WTC11 (cell line): ENCODE results near the gene ACBD4. TPM values are rescaled to one million over a fixed set of nuclear protein-coding genes. Genes with fewer than 3 reads are reported as not detected.

Experiments used
- ATAC-seq: fragments of 200-7000 bp; cut with Tn5 transposase; 2 replicates; pipeline ENCODE4 v1.10.0; 2021; ENCODE audit warnings: mild to moderate bottlenecking, moderate library complexity
- CTCF ChIA-PET: fragments of 300-600 bp; sonication (Branson Sonifier 250); formaldehyde crosslinking; loops from one replicate; lab custom pipeline; 2021; ENCODE audit warnings: antibody characterized with exemption; lab: Charles Lee
- POLR2A ChIA-PET: fragments of 350-600 bp; sonication (Branson Sonifier 250); formaldehyde crosslinking; loops from one replicate; lab custom pipeline; 2021; ENCODE audit warnings: antibody characterized with exemption; lab: Charles Lee
- DNase-seq: peaks from one replicate; pipeline ENCODE4 v3.0.0; 2021; ENCODE audit warnings: low spot score
- H3K27ac Mint-ChIP-seq: 2 replicates; pipeline ENCODE4 v1.8.0; 2021; ENCODE audit warnings: mixed read lengths
- H3K27me3 Mint-ChIP-seq: 2 replicates; pipeline ENCODE4 v1.8.0; 2021; ENCODE audit warnings: low read depth, mild to moderate bottlenecking, moderate library complexity, mixed read lengths
- H3K36me3 Mint-ChIP-seq: 2 replicates; pipeline ENCODE4 v1.8.0; 2021; ENCODE audit warnings: mixed read lengths
- H3K4me1 Mint-ChIP-seq: 2 replicates; pipeline ENCODE4 v1.8.0; 2022; ENCODE audit warnings: mixed read lengths
- H3K4me3 Mint-ChIP-seq: 2 replicates; pipeline ENCODE4 v1.8.0; 2021; ENCODE audit warnings: mild to moderate bottlenecking, moderate library complexity, mixed read lengths
- H3K9me3 Mint-ChIP-seq: 2 replicates; pipeline ENCODE4 v1.8.0; 2021; ENCODE audit warnings: mixed read lengths
- AFF4 ChIP-seq: sonication (generic); formaldehyde crosslinking; IDR thresholded peaks from 2 replicates; pipeline ENCODE4 v1.8.1; 2023; ENCODE audit warnings: mild to moderate bottlenecking, missing genetic modification reagents, borderline replicate concordance
- ATF3 ChIP-seq: sonication (generic); formaldehyde crosslinking; conservative IDR thresholded peaks from 2 replicates; pipeline ENCODE4 v1.8.1; 2022; ENCODE audit warnings: mild to moderate bottlenecking, missing genetic modification reagents
- CREB1 ChIP-seq: sonication (generic); formaldehyde crosslinking; IDR thresholded peaks from 2 replicates; pipeline ENCODE4 v1.8.0; 2023; ENCODE audit warnings: mild to moderate bottlenecking, missing genetic modification reagents
- E2F1 ChIP-seq: sonication (generic); formaldehyde crosslinking; IDR thresholded peaks from 2 replicates; pipeline ENCODE4 v1.8.0; 2022; ENCODE audit warnings: mild to moderate bottlenecking, missing genetic modification reagents
- E2F5 ChIP-seq: sonication (generic); formaldehyde crosslinking; IDR thresholded peaks from 2 replicates; pipeline ENCODE4 v1.8.1; 2022; ENCODE audit warnings: mild to moderate bottlenecking, moderate library complexity, missing genetic modification reagents
- ELF4 ChIP-seq: sonication (generic); formaldehyde crosslinking; IDR thresholded peaks from 2 replicates; pipeline ENCODE4 v1.8.1; 2022; ENCODE audit warnings: low read depth, mild to moderate bottlenecking, moderate library complexity, missing genetic modification reagents
- ESRRA ChIP-seq: sonication (generic); formaldehyde crosslinking; IDR thresholded peaks from 2 replicates; pipeline ENCODE4 v1.8.1; 2022; ENCODE audit warnings: mild to moderate bottlenecking, missing genetic modification reagents, borderline replicate concordance
- FOXP1 ChIP-seq: sonication (generic); formaldehyde crosslinking; IDR thresholded peaks from 2 replicates; pipeline ENCODE4 v1.8.0; 2022; ENCODE audit warnings: missing genetic modification reagents, mild to moderate bottlenecking, moderate library complexity, borderline replicate concordance
- GRHL2 ChIP-seq: fragments of 250-450 bp; sonication (Bioruptor Pico); IDR thresholded peaks from 2 replicates; pipeline ENCODE4 v1.8.0; 2022; ENCODE audit warnings: mild to moderate bottlenecking, moderate library complexity; ENCODE audit not compliant: insufficient replicate concordance, severe bottlenecking
- IRF2 ChIP-seq: sonication (generic); formaldehyde crosslinking; IDR thresholded peaks from 2 replicates; pipeline ENCODE4 v1.8.0; 2022; ENCODE audit warnings: low read depth, missing genetic modification reagents, borderline replicate concordance
- JAZF1 ChIP-seq: fragments of 250-450 bp; sonication (Bioruptor Pico); IDR thresholded peaks from 2 replicates; pipeline ENCODE4 v1.9.0; 2021; ENCODE audit warnings: moderate library complexity, mild to moderate bottlenecking, inconsistent platforms
- MLX ChIP-seq: sonication (generic); formaldehyde crosslinking; IDR thresholded peaks from 2 replicates; pipeline ENCODE4 v1.8.1; 2023; ENCODE audit warnings: mild to moderate bottlenecking, missing genetic modification reagents, moderate library complexity
- NFATC4 ChIP-seq: fragments of 250-450 bp; sonication (Bioruptor Pico); IDR thresholded peaks from 2 replicates; pipeline ENCODE4 v1.9.0; 2021; ENCODE audit warnings: mild to moderate bottlenecking
- NR2C2 ChIP-seq: sonication (generic); formaldehyde crosslinking; IDR thresholded peaks from 2 replicates; pipeline ENCODE4 v1.8.0; 2022; ENCODE audit warnings: mild to moderate bottlenecking, missing genetic modification reagents
- PRRX2 ChIP-seq: fragments of 250-450 bp; sonication (Bioruptor Pico); IDR thresholded peaks from 2 replicates; pipeline ENCODE4 v1.8.0; 2021; ENCODE audit warnings: mild to moderate bottlenecking
- SMAD4 ChIP-seq: sonication (generic); formaldehyde crosslinking; IDR thresholded peaks from 2 replicates; pipeline ENCODE4 v1.8.0; 2022; ENCODE audit warnings: mild to moderate bottlenecking, missing genetic modification reagents
- SP1 ChIP-seq: sonication (generic); formaldehyde crosslinking; conservative IDR thresholded peaks from 2 replicates; pipeline ENCODE4 v1.8.1; 2022; ENCODE audit warnings: missing genetic modification reagents
- STAT6 ChIP-seq: sonication (generic); formaldehyde crosslinking; conservative IDR thresholded peaks from 2 replicates; pipeline ENCODE4 v1.8.1; 2023; ENCODE audit warnings: mild to moderate bottlenecking, low read depth, missing genetic modification reagents, moderate library complexity
- USF1 ChIP-seq: sonication (generic); formaldehyde crosslinking; IDR thresholded peaks from 2 replicates; pipeline ENCODE4 v1.8.0; 2022; ENCODE audit warnings: mild to moderate bottlenecking, missing genetic modification reagents
- ZBTB21 ChIP-seq: sonication (generic); formaldehyde crosslinking; IDR thresholded peaks from 2 replicates; pipeline ENCODE4 v1.8.1; 2023; ENCODE audit warnings: mild to moderate bottlenecking, missing genetic modification reagents, borderline replicate concordance
- ZNF121 ChIP-seq: sonication (generic); formaldehyde crosslinking; IDR thresholded peaks from 2 replicates; pipeline ENCODE4 v1.8.0; 2023; ENCODE audit warnings: missing genetic modification reagents
- ZNF263 ChIP-seq: sonication (generic); formaldehyde crosslinking; IDR thresholded peaks from 2 replicates; pipeline ENCODE4 v1.8.1; 2022; ENCODE audit warnings: low read depth, mild to moderate bottlenecking, moderate library complexity, missing genetic modification reagents
- ZNF396 ChIP-seq: fragments of 250-450 bp; sonication (Bioruptor Pico); IDR thresholded peaks from 2 replicates; pipeline ENCODE4 v1.8.0; 2021; ENCODE audit warnings: mild to moderate bottlenecking, moderate library complexity, borderline replicate concordance
- ZNF416 ChIP-seq: fragments of 250-450 bp; sonication (Bioruptor Pico); IDR thresholded peaks from 2 replicates; pipeline ENCODE4 v1.9.0; 2021; ENCODE audit warnings: mild to moderate bottlenecking, inconsistent platforms
- total RNA-seq: library from RNA; stranded (reverse); gene quantifications from 3 replicates; pipeline ENCODE4 v1.2.3, GENCODE V29; 2021
- TF ChIP-seq, protein P1 (sequence below): sonication (generic); formaldehyde crosslinking; IDR thresholded peaks from 2 replicates; pipeline ENCODE4 v1.8.1; 2023; ENCODE audit warnings: mild to moderate bottlenecking, missing genetic modification reagents, moderate library complexity

ACBD4 gene
- total RNA-seq, 1 experiment from 2014 or later = 12.7 TPM

- no peaks in the 10 kb centered on the region for H3K27me3 Mint-ChIP-seq
- H3K9me3 Mint-ChIP-seq = no peaks in the 10 kb centered on the region
- no peak for DNase-seq
- TF ChIP-seq AFF4 (no peak), NR2C2 (CRISPR knock-in tag) (no peak), CREB1 (CRISPR knock-in tag) (no peak), GRHL2 (no peak), NFATC4 (CRISPR knock-in tag) (no peak), SP1 (CRISPR knock-in tag) (no peak), USF1 (CRISPR knock-in tag) (no peak), IRF2 (CRISPR knock-in tag) (no peak), E2F5 (no peak), ZNF396 (CRISPR knock-in tag) (no peak), FOXP1 (CRISPR knock-in tag) (no peak), STAT6 (no peak), PRRX2 (CRISPR knock-in tag) (no peak), ZNF121 (CRISPR knock-in tag) (no peak), ESRRA (CRISPR knock-in tag) (no peak)
- TF ChIP-seq, protein P1, sequence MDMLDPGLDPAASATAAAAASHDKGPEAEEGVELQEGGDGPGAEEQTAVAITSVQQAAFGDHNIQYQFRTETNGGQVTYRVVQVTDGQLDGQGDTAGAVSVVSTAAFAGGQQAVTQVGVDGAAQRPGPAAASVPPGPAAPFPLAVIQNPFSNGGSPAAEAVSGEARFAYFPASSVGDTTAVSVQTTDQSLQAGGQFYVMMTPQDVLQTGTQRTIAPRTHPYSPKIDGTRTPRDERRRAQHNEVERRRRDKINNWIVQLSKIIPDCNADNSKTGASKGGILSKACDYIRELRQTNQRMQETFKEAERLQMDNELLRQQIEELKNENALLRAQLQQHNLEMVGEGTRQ (CRISPR knock-in tag) = no peak
- peaks cover 14% of the 10 kb centered on the region for H3K4me1 Mint-ChIP-seq
- ATAC-seq = no peak
- no peak overlapping the region for H3K27ac Mint-ChIP-seq
- POLR2A ChIA-PET = no interaction called here
- CTCF ChIA-PET = interaction anchor here (0.6 to 1.0 kb wide), 4 partner anchors 18 to 206 kb away, joined by 3 to 7 read pairs (median 5); partner anchors contain the start of gene ACBD4
- H3K36me3 Mint-ChIP-seq = no peaks in the 10 kb centered on the region
- H3K4me3 Mint-ChIP-seq = no peak overlapping the region
Observed at GRCh38 chr17:45117334-45117733, 18.2 kb upstream of the ACBD4 start.

GRCh38 chr17:45117848-45118646, 17.4 kb upstream of the ACBD4 start:
- H3K9me3 Mint-ChIP-seq = no peaks in the 10 kb centered on the region
- H3K36me3 Mint-ChIP-seq = no peaks in the 10 kb centered on the region
- H3K4me1 Mint-ChIP-seq = peaks cover 14% of the 10 kb centered on the region
- DNase-seq (no peak), ATAC-seq (no peak)
- no peak overlapping the region for H3K27ac Mint-ChIP-seq
- CTCF ChIA-PET = interaction anchor here (0.6 to 3.1 kb wide), 7 partner anchors 15 to 207 kb away, joined by 3 to 27 read pairs (median 6); partner anchors contain the start of gene ACBD4
- H3K4me3 Mint-ChIP-seq = no peak overlapping the region
- POLR2A ChIA-PET = no interaction called here
- no peaks in the 10 kb centered on the region for H3K27me3 Mint-ChIP-seq
- TF ChIP-seq ZNF416 (CRISPR knock-in tag) = no peak
- no peak for TF ChIP-seq MLX (CRISPR knock-in tag)
- TF ChIP-seq ZNF263 (CRISPR knock-in tag) = no peak
- TF ChIP-seq JAZF1 (CRISPR knock-in tag) = no peak
- TF ChIP-seq ATF3 (CRISPR knock-in tag) = no peak
- no peak for TF ChIP-seq SMAD4 (CRISPR knock-in tag)
- no peak for TF ChIP-seq E2F1 (CRISPR knock-in tag)
- no peak for TF ChIP-seq ZBTB21 (CRISPR knock-in tag)
- no peak for TF ChIP-seq ELF4 (CRISPR knock-in tag)
